GM18858 (cell line): ENCODE measurements around the gene CCRL2.

ENCODE experiments used
- ATAC-seq: cut with Tn5 transposase; IDR thresholded peaks from one replicate; pipeline ENCODE4 v1.9.1; 2021; ENCODE audit not compliant: unreplicated experiment

CCRL2 gene, protein sequence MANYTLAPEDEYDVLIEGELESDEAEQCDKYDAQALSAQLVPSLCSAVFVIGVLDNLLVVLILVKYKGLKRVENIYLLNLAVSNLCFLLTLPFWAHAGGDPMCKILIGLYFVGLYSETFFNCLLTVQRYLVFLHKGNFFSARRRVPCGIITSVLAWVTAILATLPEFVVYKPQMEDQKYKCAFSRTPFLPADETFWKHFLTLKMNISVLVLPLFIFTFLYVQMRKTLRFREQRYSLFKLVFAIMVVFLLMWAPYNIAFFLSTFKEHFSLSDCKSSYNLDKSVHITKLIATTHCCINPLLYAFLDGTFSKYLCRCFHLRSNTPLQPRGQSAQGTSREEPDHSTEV

DNA sequence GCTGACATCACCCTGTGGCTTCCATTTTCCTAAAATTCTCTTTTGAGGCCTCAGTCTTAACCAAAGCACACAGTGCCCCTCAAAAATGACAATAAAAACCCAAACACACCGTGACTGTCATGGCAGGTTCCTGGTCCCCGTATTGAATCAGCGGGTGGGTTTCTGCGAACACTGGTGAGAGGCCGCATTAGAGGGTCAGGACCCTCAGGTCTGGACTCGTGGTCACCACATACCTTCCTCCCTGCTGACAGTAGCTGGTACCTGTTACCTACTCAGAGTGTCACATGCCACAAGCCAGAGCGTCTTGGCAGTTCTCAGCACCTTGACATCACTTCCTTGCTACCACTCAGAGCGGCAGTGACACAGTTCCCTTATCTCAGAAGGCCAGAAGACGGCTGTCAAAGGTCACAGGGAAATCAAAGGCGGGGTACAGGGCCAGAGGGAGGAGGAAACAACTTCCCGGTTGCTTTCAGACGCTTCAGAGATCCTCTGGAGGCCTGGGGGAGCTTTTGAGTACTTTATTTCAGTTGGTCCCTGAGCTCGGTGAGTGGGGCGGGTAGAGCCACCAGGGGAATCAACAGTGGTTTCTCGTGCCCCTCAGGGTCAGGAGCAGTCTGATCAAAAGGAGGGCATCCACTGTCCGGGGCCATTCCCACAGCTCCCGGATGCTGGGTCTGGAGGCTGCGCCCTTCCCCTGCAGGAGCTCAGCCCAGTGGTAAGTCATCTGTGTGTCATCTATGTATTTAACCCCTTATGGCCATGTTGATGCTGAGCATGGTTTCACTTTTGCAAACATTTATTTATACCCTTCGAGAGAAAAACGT, at the start of gene CCRL2, which contains the start of gene CCR5AS:
Gene CCRL2, plus strand, starts transcription at position 472 of the 824 bp plus-strand sequence. CDS start 821 bp downstream, outside the sequence.
Gene CCR5AS, minus strand, starts transcription at position 279 of the 824 bp plus-strand sequence.
- no peak for ATAC-seq

GRCh38 chr3:46358466-46358865, 48.6 kb upstream of the CCRL2 start:
- ATAC-seq = no peak

DNA sequence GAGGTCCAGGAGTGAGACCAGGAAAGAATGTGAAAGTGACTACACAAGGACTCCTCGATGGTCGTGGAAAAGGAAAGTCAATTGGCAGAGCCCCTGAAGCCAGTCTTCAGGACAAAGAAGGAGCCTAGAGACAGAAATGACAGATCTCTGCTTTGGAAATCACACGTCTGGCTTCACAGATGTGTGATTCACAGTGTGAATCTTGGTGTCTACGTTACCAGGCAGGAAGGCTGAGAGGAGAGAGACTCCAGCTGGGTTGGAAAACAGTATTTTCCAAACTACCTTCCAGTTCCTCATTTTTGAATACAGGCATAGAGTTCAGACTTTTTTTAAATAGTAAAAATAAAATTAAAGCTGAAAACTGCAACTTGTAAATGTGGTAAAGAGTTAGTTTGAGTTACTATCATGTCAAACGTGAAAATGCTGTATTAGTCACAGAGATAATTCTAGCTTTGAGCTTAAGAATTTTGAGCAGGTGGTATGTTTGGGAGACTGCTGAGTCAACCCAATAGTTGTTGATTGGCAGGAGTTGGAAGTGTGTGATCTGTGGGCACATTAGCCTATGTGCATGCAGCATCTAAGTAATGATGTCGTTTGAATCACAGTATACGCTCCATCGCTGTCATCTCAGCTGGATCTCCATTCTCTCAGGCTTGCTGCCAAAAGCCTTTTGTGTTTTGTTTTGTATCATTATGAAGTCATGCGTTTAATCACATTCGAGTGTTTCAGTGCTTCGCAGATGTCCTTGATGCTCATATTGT, 47.1 kb upstream of the CCRL2 start:
- ATAC-seq = no peak

GRCh38 chr3:46360907-46361306, 46.2 kb upstream of the CCRL2 start:
- no peak for ATAC-seq

DNA sequence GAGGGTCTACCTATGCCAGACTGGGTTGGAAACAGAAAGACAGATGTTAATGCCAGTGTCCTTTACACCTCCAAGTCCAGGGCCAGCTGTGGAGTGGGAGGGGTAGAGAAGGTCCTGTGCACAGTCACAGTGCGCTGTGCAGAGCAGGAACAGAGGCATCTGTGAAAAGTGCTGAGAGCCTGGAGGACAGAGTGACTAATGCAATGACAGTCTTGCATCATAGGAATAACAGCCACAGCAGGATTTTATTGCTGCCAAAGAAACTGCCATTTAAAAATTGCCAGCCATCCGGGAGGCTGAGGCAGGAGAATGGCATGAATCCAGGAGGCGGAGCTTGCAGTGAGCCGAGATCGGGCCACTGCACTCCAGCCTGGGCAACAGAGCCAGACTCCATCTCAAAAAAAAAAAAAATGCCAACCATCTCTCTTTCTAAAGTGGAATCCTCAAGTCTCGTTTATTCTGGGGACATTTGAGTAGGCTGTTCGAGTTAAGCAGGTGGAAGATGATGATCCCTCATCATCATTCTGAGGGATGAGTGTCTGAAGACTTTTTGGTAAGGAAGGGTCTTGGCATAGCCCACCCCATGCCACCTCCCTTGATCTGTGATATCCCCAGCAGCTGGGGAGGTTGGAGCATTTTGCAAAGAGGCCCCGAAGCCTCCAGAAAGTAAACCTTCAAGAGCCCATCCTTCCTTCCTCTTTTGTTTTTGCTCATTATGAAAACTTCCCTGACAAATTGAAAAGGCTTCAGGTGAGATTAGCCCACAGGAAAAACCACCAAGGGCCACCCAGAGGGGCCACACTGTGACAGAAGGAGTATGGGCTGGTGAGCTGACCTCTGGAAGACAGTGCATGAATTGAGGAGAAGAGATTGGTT, 45.4 kb upstream of the CCRL2 start:
- ATAC-seq = no peak

DNA sequence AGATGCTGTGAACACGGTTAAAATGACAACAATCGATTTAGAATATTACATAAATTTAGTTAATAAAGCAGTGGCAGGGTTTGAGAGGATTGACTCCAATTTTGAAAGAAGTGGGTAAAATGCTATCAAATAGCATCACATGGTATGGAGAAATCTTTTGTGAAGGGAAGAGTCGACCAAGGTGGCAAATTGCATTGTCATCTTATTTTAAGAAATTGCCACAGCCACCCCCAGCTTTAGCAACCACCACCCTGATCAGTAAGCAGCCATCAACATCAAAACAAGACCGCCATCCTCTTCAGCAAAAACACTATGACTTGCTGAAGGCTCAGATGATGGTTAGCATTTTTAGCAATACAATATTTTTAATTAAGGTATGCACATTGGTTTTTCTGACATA, 42.0 kb upstream of the CCRL2 start:
- ATAC-seq = no peak

DNA sequence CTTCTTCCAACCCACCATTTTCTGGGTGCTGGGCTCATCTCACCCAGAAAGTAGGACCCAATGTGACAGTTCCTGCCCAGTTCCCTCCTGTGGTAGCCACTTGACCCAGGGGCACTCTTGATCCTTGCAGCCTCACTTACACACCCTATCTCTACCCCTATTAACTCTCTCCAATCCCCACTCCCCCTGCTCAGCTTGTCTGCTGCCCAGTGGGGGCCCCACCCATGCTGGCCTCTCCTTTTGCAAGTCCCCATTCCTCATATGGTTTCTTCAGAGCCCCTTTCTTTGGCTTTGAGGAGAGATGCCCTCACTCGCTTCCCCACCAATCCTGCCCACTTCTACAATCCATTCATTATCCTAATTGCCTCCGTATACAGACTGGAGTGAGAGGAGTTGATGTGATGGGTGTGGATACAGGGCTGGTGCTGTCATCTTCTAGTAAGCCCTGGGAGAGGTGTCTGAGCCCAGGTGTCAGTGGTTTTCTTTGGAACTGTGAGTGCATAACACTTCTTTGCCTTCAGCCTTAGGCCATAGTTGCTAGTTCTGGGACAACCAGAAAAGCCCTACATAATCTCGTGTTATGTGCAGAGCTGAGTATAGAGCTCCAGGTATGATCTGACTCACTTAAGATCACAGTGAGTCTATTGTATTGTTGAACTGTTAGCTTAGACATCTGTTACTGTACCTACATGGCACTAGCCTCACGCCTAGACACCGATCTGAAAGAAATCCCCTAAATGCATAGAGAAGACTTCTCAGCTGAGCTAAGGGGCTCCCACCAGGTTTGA, 41.1 kb upstream of the CCRL2 start:
- ATAC-seq = no peak

- ATAC-seq = no peak
Measured at GRCh38 chr3:46367811-46368210, 39.2 kb upstream of the CCRL2 start.

DNA sequence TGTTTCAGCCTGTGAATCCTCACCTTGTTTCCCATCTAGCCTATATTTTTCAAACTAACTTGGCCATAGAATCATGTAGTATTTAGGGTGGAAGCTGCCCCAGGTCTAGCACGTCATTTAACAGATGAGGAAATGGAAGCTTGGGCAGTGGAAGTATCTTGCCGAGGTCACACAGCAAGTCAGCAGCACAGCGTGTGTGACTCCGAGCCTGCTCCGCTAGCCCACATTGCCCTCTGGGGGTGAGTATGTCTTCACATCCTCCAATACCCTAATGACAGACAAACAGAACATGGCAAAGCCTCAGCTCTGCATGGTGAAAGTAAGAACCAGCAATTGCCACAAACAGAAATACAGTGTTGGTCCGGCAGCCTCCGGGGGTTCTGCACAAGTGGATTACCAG, 38.5 kb upstream of the CCRL2 start:
- no peak for ATAC-seq

- no peak for ATAC-seq
Measured at GRCh38 chr3:46369151-46369550, 37.9 kb upstream of the CCRL2 start.

DNA sequence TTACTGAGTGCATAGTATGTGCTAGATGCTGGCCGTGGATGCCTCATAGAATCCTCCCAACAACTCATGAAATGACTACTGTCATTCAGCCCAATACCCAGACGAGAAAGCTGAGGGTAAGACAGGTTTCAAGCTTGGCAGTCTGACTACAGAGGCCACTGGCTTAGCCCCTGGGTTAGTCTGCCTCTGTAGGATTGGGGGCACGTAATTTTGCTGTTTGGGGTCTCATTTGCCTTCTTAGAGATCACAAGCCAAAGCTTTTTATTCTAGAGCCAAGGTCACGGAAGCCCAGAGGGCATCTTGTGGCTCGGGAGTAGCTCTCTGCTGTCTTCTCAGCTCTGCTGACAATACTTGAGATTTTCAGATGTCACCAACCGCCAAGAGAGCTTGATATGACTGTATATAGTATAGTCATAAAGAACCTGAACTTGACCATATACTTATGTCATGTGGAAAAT, 37.4 kb upstream of the CCRL2 start:
- ATAC-seq = peak; percentile 58

DNA sequence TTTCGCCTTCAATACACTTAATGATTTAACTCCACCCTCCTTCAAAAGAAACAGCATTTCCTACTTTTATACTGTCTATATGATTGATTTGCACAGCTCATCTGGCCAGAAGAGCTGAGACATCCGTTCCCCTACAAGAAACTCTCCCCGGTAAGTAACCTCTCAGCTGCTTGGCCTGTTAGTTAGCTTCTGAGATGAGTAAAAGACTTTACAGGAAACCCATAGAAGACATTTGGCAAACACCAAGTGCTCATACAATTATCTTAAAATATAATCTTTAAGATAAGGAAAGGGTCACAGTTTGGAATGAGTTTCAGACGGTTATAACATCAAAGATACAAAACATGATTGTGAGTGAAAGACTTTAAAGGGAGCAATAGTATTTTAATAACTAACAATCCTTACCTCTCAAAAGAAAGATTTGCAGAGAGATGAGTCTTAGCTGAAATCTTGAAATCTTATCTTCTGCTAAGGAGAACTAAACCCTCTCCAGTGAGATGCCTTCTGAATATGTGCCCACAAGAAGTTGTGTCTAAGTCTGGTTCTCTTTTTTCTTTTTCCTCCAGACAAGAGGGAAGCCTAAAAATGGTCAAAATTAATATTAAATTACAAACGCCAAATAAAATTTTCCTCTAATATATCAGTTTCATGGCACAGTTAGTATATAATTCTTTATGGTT, 36.1 kb upstream of the CCRL2 start, which contains the start of gene CCR5:
Gene CCR5, plus strand, starts transcription at position 108 of the 680 bp plus-strand sequence. CDS start 1,957 bp downstream, outside the sequence.
- ATAC-seq = no peak

DNA sequence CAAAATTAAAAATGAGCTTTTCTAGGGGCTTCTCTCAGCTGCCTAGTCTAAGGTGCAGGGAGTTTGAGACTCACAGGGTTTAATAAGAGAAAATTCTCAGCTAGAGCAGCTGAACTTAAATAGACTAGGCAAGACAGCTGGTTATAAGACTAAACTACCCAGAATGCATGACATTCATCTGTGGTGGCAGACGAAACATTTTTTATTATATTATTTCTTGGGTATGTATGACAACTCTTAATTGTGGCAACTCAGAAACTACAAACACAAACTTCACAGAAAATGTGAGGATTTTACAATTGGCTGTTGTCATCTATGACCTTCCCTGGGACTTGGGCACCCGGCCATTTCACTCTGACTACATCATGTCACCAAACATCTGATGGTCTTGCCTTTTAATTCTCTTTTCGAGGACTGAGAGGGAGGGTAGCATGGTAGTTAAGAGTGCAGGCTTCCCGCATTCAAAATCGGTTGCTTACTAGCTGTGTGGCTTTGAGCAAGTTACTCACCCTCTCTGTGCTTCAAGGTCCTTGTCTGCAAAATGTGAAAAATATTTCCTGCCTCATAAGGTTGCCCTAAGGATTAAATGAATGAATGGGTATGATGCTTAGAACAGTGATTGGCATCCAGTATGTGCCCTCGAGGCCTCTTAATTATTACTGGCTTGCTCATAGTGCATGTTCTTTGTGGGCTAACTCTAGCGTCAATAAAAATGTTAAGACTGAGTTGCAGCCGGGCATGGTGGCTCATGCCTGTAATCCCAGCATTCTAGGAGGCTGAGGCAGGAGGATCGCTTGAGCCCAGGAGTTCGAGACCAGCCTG, 35.3 kb upstream of the CCRL2 start:
- no peak for ATAC-seq

GRCh38 chr3:46372492-46373359, 34.3 kb upstream of the CCRL2 start:
- ATAC-seq = no peak

GRCh38 chr3:46374755-46375154, 32.3 kb upstream of the CCRL2 start:
- ATAC-seq = no peak

DNA sequence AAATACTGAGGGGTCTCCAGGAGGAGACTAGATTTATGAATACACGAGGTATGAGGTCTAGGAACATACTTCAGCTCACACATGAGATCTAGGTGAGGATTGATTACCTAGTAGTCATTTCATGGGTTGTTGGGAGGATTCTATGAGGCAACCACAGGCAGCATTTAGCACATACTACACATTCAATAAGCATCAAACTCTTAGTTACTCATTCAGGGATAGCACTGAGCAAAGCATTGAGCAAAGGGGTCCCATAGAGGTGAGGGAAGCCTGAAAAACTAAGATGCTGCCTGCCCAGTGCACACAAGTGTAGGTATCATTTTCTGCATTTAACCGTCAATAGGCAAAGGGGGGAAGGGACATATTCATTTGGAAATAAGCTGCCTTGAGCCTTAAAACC, 31.8 kb upstream of the CCRL2 start:
- no peak for ATAC-seq

DNA sequence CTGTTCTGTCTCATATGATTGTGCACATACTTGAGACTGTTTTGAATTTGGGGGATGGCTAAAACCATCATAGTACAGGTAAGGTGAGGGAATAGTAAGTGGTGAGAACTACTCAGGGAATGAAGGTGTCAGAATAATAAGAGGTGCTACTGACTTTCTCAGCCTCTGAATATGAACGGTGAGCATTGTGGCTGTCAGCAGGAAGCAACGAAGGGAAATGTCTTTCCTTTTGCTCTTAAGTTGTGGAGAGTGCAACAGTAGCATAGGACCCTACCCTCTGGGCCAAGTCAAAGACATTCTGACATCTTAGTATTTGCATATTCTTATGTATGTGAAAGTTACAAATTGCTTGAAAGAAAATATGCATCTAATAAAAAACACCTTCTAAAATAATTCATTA, 31.2 kb upstream of the CCRL2 start:
- no peak for ATAC-seq
